Activated CD8-positive, alpha-beta T cell treated with anti-CD3 and anti-CD28 coated beads for 36 hours (primary cell): ENCODE results near the gene CTRB2. TPM values are rescaled to one million over a fixed set of nuclear protein-coding genes. Genes with fewer than 3 reads are reported as not detected.
"Not testable (repeated sequence)": the region's sequence is repeated elsewhere in the genome, so short reads cannot be mapped to it uniquely, and the experiment has no call there.

Source experiments
- ATAC-seq: fragments of 200-7000 bp; cut with Tn5 transposase; one replicate; pipeline ENCODE4 v1.10.0; 2021; ENCODE audit warnings: mild to moderate bottlenecking, moderate library complexity
- CTCF ChIA-PET: fragments of 350-600 bp; sonication (Branson Sonifier 250); formaldehyde crosslinking; loops from one replicate; lab custom pipeline; 2021; ENCODE audit warnings: antibody characterized with exemption; lab: Charles Lee
- POLR2A ChIA-PET: fragments of 350-600 bp; sonication (Branson Sonifier 250); formaldehyde crosslinking; loops from one replicate; lab custom pipeline; 2021; ENCODE audit warnings: antibody characterized with exemption; lab: Charles Lee
- DNase-seq: peaks from one replicate; pipeline ENCODE4 v3.0.0-alpha.2; 2020
- H3K27ac Mint-ChIP-seq: one replicate; pipeline ENCODE4 v1.8.0; 2021; ENCODE audit warnings: mild to moderate bottlenecking, mixed read lengths
- H3K27me3 Mint-ChIP-seq: one replicate; pipeline ENCODE4 v1.8.0; 2021; ENCODE audit warnings: mixed read lengths
- H3K36me3 Mint-ChIP-seq: one replicate; pipeline ENCODE4 v1.8.0; 2021; ENCODE audit warnings: low read depth, mixed read lengths
- H3K4me1 Mint-ChIP-seq: one replicate; pipeline ENCODE4 v1.8.0; 2021; ENCODE audit warnings: low read depth, mixed read lengths
- H3K4me3 Mint-ChIP-seq: one replicate; pipeline ENCODE4 v1.8.0; 2021; ENCODE audit warnings: mild to moderate bottlenecking, moderate library complexity, mixed read lengths
- H3K9me3 Mint-ChIP-seq: one replicate; pipeline ENCODE4 v1.8.0; 2021; ENCODE audit warnings: mixed read lengths
- CTCF ChIP-seq: fragments of 200-600 bp; IDR thresholded peaks from one replicate; pipeline ENCODE4 v1.8.0; 2022; ENCODE audit warnings: antibody characterized with exemption, mild to moderate bottlenecking
- intact Hi-C: fragments of 100-400 bp; cut with micrococcal nuclease; formaldehyde crosslinking; loops from one replicate; pipeline ENCODE4 v1.10.0; 2022
- total RNA-seq, 2 experiments: library from RNA; stranded (reverse); gene quantifications; one replicate each; pipeline ENCODE4 v1.2.3, GENCODE V29; 2021

Gene CTRB2
- total RNA-seq, 2 experiments from 2014 or later, result not detected

- no peak for TF ChIP-seq CTCF
- ATAC-seq (no peak), DNase-seq (no peak)
- no peaks in the 10 kb centered on the region for H3K9me3 Mint-ChIP-seq
- intact Hi-C loops, result no loop called here
- no peak overlapping the region for H3K27ac Mint-ChIP-seq
- H3K27me3 Mint-ChIP-seq, result no peaks in the 10 kb centered on the region
- H3K4me3 Mint-ChIP-seq, result no peak overlapping the region
- ChIA-PET POLR2A (no interaction called here), CTCF (no interaction called here)
- H3K36me3 Mint-ChIP-seq, result no peaks in the 10 kb centered on the region
- no peaks in the 10 kb centered on the region for H3K4me1 Mint-ChIP-seq
Measured at GRCh38 chr16:75208861-75209505, 2.0 kb upstream of the CTRB2 start.

GRCh38 chr16:75208242-75208825 is 1.4 kb upstream of the CTRB2 start:
- no peaks in the 10 kb centered on the region for H3K27me3 Mint-ChIP-seq
- H3K9me3 Mint-ChIP-seq, result no peaks in the 10 kb centered on the region
- no peaks in the 10 kb centered on the region for H3K4me1 Mint-ChIP-seq
- ChIA-PET POLR2A (no interaction called here), CTCF (interaction anchor here (1.1 kb wide), 1 partner anchor 9 kb away, joined by 3 read pairs; no protein-coding TSS in a partner anchor)
- no peak for DNase-seq
- intact Hi-C loops, result no loop called here
- H3K4me3 Mint-ChIP-seq, result no peak overlapping the region
- ATAC-seq, result no peak
- H3K27ac Mint-ChIP-seq, result no peak overlapping the region
- TF ChIP-seq CTCF, result no peak
- H3K36me3 Mint-ChIP-seq, result no peaks in the 10 kb centered on the region

- DNase-seq (no peak), ATAC-seq (no peak)
- Mint-ChIP-seq H3K36me3 (no peaks in the 10 kb centered on the region), H3K4me3 (no peak overlapping the region), H3K9me3 (no peaks in the 10 kb centered on the region), H3K27me3 (no peaks in the 10 kb centered on the region), H3K27ac (no peak overlapping the region), H3K4me1 (no peaks in the 10 kb centered on the region)
- CTCF ChIA-PET, result interaction anchor here (1.1 kb wide), 1 partner anchor 9 kb away, joined by 3 read pairs; no protein-coding TSS in a partner anchor
- TF ChIP-seq CTCF, result no peak
- intact Hi-C loops, result no loop called here
- POLR2A ChIA-PET, result no interaction called here
Measured at GRCh38 chr16:75207831-75208230, 870 bp upstream of the CTRB2 start.

- H3K9me3 Mint-ChIP-seq, intact Hi-C loops, POLR2A ChIA-PET, H3K4me1 Mint-ChIP-seq, DNase-seq, H3K4me3 Mint-ChIP-seq, H3K27ac Mint-ChIP-seq, CTCF ChIA-PET, ATAC-seq, H3K27me3 Mint-ChIP-seq, H3K36me3 Mint-ChIP-seq: not testable (repeated sequence)
Measured at GRCh38 chr16:75205961-75206748, 806 bp downstream of the CTRB2 start.

- H3K9me3 Mint-ChIP-seq, CTCF ChIA-PET, DNase-seq, H3K4me1 Mint-ChIP-seq, H3K36me3 Mint-ChIP-seq, H3K27ac Mint-ChIP-seq, H3K27me3 Mint-ChIP-seq, ATAC-seq, H3K4me3 Mint-ChIP-seq, POLR2A ChIA-PET, intact Hi-C loops: not testable (repeated sequence)
Measured at GRCh38 chr16:75205438-75205837, 1.5 kb downstream of the CTRB2 start.

GRCh38 chr16:75204905-75205304 is 2.1 kb downstream of the CTRB2 start:
- H3K27me3 Mint-ChIP-seq, CTCF ChIA-PET, H3K36me3 Mint-ChIP-seq, ATAC-seq, DNase-seq, intact Hi-C loops, POLR2A ChIA-PET, H3K27ac Mint-ChIP-seq, H3K4me3 Mint-ChIP-seq, H3K9me3 Mint-ChIP-seq, H3K4me1 Mint-ChIP-seq: not testable (repeated sequence)
